HG02678 (cell line): ENCODE results near the gene MYH11.
"Not testable (repeated sequence)": the region's sequence is repeated elsewhere in the genome, so short reads cannot be mapped to it uniquely, and the experiment has no call there.

Experiments used
- ATAC-seq: cut with Tn5 transposase; IDR thresholded peaks from one replicate; pipeline ENCODE4 v1.9.1; 2021; ENCODE audit warnings: mild to moderate bottlenecking, moderate library complexity; ENCODE audit not compliant: unreplicated experiment

The MYH11 gene

DNA sequence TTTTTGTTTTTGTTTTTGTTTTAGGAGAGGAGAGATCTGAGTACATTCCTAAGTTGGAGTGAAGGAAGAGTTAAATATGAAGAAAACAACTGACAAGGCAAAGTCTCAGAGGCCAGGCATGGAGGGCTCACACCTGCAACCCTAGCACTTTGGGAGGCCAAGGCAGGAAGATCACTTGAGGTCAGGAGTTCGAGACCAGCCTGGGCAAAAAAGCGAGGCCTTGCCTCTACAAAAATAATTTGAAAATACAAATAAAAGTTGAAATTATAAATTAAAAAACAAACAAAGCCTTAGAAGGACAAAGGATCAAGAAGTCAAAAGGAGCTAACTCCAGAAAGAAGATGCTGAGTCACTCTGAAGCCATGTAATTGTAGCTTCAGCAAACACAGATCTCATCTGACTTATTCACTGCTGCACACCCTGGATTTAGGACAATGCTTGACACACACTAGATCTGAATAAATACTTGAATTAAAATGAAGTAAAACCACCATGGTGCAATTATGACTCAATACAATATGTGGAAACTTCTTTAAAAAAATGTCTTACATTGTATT is 22.5 kb upstream of the MYH11 start:
- ATAC-seq: no peak

DNA sequence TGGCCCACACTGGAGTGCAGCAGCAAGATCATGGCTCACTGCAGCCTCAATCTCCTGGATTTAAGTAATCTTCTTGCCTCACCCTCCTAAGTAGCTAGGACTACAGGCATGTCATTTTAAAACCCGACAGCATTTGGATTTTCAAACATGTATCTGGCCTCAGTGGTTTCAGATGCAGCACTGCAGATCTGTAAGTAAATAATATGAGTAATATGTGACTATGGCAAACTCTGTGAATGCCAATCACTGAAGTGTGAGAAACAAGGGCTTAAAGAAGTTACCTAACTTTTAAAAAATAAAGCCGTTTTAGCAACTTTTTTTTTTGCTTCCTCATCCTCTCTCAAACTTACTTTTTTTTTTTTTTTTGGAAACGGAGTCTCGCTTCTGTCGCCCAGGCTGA is 19.7 kb upstream of the MYH11 start:
- no peak for ATAC-seq

DNA sequence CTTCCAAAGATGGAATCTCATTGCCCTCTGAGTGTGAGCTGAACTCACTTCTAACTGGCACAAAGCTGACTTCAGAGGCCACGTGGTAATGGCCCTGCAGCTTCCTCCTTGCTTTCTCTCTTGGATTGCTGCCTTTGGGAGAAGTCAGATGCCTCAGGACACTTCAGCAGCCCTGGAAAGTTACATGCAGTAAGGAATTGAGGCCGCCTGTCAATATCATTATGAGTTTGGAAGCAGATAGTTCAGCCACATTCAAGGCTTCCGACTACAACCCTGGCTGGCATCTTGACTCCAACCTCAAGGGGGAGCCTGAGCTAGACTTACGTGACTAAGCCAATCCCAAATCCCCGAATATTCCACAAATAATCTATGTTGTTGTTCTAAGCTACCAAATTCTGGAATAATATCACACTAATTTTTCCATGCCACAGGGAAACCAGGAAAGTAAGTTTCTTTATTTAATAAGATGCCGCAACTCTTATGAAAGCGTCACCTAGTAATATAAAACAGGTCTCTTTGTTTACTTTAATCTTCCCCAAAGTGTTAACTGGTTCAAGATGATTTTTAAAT is 18.0 kb upstream of the MYH11 start:
- ATAC-seq: no peak

DNA sequence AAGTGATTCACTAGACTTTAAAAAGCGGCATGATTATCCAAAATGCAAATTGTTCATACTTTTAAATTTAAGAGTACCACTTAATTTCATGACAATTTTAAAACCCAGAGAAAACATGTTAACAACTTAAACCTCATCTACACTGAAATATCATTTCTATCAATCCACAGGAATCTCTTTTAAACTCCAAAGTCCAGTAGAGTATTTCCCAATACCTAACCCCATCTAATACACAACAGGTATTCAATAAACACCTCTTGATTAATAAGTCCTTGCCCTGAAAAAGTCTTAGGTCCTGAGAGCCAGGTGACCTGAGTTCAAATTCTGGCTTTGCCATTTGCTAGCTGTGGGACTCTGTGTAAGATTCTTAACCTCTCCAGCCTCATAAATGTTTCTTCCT is 16.9 kb upstream of the MYH11 start:
- no peak for ATAC-seq

DNA sequence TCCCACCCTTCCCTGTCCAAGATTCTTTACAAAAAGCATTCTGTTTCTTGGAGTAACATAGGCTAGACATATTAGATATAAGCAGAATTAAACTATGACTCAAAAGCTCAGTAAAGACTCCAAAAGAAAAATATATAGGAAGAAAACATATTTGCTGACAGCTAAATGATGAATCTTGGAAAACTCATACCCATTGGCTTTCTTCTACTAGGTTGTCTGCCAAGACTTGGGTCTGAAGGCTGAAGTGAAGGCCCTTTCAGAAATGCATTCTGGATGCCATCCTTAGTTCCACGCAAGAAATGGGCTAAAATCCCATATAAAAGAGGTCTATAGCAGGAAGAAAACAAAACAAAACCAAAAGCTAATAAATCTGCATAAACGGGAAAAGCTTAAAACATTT is 16.5 kb upstream of the MYH11 start:
- no peak for ATAC-seq

DNA sequence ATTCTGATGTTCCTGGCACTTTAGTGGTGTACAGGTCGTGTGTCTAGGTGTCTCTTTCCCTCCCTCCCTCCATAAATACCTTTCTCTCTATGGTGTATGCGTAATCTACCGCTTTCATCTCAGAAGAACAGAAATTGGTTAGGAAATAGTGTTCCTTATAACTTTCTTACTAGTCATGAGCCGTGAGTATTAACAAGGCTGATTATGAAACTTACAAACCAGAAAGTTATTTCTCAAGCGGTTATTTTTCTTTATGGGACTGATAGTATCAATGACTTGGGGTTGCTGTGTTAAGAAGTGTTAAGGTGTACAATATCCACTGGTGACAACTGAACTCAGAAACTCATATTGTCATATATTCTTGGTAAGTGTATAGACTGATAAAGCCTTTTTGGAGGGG is 13.2 kb upstream of the MYH11 start:
- no peak for ATAC-seq

DNA sequence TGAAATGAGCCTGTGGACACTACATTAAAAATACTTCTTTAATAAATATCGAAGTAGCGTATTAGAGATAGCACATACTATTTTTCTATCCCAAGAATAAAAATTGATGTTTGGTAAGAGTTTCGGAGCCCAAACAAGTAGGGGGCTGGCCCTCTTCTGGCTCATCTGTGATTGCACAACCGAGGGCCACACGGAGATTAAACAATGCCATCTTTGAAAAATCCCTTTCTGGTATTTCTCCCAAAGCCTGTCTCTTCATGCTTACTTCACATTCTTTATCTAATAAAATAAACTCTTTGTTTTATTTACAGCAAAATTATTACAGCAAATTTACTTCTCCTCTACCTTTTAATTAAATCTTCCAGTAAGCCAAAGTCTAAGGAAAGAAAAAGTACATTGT is 9.6 kb upstream of the MYH11 start:
- ATAC-seq: no peak

DNA sequence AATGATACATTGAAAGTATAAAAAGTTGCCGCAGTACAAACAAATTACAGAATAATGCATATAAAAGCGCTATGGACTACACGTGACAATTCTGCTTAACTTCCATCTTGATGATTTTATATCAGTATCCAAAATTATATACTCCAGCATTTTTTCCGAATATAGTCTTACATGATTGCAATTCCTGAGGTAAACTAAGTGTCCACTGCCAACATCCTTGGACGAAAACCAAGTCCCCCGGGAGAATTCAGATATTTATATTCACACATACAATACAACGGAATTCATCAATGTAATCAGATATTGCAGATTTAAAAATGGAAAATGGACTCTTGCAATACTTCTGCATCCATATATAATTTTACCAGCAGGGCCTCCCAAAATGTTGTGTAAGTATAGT is 8.9 kb upstream of the MYH11 start:
- no peak for ATAC-seq

DNA sequence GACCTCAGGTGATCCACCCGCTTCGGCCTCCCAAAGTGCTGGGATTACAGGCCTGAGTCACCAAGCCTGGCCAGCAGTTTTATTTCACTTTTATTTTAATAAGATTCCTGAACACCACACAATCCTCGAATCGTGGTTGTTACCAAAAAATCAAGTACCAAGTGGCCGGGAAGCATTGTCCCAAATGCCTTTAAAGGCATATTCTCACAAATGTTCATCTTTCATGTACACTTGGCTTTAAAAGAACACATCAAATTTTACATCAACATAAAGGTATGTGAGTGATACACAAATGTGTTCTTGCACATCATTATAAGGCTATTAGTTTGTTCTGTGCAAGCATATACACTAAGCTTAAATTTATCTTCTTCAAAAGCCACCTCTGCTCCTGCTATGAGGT is 8.1 kb upstream of the MYH11 start:
- ATAC-seq: no peak

DNA sequence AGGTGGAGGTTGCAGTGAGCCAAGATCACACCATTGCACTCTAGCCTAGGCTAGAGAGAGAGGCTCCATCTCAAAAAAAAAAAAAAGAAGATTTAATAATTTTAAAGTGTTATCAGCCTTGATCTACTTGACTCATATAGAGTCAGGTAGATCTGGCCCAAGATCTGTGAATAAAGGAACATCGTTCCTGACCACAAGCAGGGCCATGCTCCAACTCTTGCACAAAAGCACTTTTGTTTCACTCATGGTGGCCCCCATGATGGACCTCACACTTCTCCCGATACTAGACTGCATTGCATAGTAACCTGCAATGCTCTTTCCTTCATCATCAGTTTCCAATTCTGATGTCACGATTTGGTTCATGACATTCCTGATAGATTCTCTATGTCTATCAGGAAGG is 5.2 kb upstream of the MYH11 start:
- ATAC-seq: no peak

DNA sequence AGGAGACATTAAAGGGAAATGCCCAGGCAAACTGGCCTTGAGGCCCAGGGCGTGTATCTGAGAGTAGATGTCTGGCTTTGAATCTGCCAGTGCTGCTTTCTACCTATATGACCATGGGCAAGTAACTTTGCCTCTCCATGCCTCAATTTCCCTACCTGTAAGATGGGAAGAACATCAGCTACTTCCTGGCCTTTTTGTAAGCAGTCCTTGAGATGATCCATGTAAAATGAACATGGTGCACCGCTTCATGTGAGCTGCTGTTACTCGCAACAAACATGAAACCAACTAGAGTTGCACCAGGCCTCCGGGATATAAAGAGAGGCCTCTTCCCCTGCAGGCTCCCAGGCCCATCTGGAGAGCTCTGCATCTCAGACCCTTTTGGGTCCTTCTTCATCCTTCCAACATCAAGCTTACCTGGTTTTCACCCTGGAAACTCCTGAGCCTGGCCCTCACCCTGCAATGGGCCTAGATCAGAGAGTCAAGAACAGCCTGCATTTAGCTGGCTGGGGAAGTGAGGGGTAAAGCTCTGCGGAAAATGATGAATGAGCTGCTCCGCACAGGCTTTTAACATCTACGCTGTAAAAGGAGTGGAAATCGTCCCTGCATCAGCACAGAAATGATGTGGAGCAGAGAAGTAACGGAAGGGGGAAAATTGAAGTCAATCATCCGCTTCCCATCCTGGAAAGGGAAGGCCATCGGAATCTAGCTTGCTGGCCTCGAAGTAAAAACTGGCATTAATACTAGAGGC is 2.3 kb upstream of the MYH11 start:
- no peak for ATAC-seq

DNA sequence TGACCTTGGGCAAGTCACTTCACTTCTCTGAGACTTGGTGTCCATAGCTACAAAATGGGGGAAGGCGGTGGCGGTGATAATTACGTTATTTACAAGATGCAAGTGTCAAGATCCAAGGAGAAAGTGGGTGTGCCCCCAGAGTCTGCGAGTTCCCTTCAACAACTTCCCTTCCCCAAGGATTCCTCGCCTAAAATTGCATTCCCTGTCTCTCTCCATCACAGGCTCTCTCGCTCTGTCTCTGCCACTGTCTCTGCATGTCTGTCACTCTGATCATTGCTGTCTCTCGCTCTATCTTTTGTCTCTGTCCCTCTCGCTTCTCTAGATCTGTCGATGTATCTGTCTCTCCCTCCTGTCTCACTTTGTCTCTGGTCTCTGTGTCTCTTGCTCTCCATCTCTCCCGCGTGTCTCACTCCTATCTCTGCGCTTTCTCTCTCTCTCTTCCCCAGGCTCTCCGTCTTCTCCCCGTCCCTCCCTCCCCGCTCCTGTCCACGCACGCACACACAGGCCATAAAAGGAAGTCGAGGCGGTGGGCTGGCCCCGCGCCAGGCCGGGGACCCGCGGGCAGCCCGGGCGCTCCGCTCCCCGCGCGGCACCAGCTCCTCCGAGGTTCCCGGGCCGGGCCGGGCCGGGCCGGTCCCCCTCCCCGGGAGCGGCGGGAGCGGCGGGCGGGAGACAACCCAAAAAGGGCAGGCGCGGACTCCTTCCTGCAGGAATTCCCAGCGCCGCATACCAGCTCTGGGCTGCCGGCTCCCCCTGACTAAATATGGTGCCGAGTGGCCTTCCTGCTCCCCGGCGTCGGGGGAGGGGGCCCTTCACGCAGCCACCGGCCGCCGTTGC is 1.1 kb upstream of the MYH11 start:
- no peak for ATAC-seq

DNA sequence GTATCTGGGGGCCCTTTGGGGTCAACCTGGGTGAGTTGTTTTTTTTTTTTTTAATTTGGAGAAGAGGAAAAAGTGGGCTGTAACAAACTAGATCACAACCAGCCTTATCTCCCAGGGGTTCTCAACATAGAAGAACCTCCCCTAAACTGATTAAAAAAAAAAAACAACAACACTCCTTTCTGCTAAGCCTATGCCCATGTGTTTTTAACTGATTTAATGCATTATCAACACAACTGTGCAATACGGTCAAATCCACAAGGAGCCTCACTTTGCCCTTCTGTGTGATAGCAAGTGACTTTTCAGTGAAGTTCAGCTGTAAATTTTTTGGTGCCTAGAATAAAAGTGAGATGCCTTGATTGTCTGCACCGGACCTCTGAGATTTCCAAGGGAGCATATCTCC is 646 bp downstream of the MYH11 start:
- ATAC-seq: no peak

DNA sequence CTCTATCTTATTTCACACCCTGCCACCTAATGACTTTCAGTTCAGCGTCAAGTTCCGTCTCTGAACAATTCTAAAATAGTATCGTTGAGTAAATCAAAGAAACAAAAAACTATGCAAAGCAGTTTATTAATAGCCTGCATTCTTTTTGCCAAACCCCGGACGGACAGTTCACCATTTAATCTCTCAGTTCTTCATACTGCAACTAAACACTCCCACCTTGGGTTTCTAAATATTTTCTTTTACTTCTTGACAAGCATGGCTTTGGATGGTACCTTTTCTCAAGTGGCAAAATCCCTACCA is 1.2 kb downstream of the MYH11 start:
- peak; percentile 65 for ATAC-seq

DNA sequence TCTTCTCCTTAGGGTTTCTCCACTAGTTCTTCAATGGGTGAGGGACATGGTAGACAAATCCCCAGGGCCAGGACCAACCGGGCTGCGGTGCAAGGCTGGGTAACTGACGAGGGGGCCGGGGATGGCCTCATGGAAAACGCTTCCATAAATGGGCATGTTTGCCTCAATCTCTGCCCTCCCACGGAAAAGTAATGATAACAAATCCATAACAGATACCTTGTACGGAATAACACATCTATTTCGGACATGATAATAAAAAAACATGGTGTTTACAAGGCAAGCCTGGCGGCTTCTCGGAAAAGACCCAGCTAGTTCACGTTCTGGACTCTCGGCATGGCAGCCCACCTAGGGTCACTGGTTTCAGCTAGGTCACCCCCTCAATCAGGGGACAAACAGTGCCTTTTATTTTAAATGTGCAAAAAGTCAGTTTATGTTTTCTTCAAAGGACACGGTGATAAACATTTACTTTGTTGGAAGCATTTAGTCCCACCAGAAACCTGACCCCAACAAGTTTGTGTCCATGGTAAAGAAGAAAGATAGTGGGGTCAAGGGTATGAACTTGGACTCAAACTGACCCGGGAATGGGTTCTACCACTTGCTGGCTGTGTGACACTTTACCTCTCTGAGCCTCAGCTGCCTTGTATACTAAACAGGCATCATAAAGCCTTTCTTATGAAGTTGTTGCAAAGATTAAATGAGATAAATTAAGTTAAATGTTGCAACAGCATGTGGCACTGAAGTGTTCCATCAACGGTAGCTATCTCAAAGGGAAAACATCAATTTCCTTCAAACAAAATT is 1.7 kb downstream of the MYH11 start:
- ATAC-seq: peak; percentile 16

DNA sequence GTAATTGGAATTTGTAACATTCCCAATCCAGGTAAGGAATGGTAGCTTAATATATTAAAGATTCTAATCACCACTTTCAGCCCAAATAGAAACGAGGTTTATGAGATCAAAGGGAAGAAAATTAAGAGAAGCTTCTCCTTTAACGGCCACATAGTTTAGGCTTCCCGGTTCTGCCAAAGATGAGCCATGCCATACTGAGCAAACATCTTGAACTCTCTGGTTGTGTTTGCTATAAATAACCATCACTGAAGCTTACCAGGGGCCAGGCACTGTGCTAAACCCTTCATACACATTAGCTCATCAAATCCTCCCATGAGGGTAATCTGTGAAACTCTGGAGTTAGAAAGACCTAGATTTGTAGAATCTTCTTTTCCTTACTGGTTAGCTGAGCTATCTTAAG is 2.8 kb downstream of the MYH11 start:
- ATAC-seq: no peak

DNA sequence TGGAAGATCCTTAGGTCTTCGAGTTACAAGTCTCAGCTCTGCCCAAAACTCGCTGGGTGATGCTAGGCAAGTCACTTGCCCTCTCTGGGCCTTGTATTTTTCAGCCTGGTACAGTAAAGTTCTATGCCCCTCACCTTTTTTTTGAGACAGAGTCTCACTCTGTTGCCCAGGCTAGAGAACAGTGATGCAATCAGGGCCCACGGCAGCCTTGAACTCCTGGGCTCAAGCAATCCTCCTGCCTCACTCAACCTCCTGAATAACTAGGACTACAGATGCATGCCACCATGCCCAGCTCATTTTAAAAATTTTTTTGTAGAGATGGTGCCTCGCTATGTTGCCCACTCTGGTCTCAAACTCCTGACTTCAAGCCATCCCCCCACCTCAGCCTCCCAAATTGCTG is 3.8 kb downstream of the MYH11 start:
- ATAC-seq: no peak

DNA sequence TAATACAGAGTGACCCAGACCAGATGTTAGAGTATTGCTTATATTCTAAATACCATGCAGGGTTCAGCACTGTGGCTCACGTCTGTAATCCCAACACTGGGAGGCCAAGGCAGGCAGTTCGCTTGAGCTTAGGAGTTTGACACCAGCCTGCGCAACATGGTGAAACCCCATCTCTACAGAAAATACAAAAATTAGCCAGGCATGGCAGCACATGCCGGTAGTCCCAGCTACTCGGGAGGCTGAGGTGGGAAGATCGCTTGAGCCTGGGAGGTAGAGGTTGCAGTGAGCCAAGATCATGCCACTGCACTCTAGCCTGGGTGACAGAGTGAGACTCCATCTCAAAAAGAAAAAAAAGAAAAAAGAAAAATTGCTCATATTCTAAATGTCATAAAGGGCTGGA is 6.3 kb downstream of the MYH11 start:
- not testable (repeated sequence) for ATAC-seq

DNA sequence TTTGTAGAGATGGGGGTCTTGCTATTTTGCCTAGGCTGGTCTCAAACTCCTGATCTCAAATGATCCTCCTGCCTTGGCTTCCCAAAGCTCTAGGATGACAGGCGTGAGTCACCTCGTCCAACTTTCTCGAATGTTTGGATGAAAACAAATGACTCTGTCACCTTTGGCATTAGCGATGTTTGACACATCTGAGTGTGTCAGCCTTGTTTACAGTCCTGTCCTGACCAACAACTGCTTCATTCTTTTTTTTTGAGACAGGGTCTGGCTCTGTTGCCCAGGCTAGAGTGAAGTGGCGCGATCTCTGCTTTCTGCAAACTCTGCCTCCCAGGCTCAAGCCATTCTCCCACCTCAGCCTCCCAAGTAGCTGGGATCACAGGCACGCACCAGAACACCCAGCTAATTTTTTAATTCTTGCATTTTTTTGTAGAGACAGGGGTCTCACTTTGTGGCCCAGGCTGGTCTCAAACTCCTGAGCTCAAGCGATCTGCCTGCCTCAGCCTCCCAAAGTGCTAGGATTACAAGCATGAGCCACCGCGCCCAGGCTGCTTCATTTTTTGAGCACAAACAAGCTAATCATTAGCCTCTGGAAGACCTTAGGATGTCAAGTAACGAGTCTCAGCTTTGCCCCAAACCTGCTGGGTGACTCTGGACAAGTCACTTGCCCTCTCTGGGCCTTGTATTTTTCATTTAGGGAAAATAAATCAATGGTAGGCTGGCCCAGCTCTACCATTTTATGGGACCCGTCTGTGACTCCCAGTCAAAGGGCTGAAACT is 7.4 kb downstream of the MYH11 start:
- no peak for ATAC-seq

DNA sequence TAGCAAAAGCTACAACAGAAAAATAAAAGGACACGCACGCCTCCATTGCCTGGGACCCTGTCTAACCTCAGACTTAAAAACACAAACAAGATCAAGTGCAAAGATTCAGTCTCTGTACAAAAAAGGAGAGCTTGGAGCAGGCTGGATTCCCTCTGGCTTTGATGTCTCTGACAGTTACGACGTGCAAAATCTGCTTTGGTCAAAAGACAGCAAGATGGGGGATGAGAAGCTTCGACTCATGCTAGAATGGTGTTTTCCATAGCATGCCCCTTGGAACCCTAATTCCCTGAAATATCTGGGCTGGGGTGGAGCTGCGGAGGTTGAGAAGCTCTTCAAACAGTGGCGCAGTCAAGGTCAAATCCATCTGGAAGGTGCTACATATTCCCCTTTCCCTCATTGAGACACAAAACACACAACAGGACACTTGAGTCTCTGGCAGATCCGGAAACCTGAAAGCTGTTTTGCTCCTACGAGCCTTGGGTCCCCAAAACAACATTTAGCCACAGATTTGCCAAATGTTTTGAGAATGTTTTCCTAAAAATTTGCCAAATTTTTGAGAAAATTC is 9.1 kb downstream of the MYH11 start:
- ATAC-seq: no peak
